Measurements from ENCODE around the gene ABLIM1.
A peak's percentile ranks its signal among the peaks of the same experiment; 100 is the strongest.

ABLIM1 gene

DNA sequence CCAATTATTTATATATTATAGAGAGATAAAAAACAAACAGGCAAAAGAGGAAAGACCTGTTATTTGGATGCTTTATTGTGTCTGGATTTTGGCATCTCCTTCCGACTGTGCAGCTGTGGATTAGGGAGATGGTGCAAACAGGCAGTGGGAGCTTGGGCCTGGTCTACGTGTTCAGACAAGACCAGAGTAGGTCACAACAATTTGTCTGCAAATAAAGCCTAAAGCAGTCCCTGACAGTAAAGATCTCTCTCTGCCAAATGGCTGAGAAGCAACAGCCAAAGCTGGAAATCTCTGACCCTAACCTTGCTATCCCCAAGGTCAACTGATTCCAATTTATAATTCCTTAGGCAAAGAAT, 82.0 kb downstream of the ABLIM1 start:
- DNase-seq: no peak

- no peak for DNase-seq
Observed at GRCh38 chr10:114575417-114576131, 82.5 kb downstream of the ABLIM1 start.

DNA sequence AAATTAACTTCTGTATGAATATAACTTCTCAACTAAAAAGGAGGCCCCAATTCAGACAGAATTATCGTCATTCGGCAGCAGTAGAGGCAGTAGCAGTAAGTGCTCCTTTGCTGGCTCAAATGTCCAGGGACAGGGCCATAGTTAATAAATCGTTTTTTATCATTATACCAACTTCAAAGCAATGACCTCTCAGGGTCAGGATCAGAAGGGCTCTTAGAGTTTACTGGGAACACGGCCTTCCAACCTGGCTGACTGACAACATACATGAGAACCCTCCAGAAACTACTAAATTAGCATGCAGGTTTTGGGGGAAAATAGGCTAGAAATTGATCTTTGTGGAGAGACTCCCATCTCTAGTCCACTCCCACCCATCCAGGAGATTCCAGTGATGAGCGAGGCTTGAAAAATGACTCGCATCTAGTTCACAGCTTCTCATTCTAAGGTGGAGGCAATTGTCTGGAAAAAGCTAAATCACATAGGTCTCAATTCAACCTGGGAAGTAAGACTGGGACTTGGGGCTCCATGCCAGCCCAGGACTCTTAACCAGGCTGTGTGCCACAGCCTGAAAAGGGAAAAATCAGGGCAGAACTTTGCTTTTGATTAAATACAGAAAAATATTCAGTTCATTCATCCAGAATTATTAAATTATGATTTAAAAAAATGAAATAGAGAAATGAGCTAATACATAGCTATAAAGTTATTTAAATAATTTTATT, 84.6 kb downstream of the ABLIM1 start:
- DNase-seq: no peak

DNA sequence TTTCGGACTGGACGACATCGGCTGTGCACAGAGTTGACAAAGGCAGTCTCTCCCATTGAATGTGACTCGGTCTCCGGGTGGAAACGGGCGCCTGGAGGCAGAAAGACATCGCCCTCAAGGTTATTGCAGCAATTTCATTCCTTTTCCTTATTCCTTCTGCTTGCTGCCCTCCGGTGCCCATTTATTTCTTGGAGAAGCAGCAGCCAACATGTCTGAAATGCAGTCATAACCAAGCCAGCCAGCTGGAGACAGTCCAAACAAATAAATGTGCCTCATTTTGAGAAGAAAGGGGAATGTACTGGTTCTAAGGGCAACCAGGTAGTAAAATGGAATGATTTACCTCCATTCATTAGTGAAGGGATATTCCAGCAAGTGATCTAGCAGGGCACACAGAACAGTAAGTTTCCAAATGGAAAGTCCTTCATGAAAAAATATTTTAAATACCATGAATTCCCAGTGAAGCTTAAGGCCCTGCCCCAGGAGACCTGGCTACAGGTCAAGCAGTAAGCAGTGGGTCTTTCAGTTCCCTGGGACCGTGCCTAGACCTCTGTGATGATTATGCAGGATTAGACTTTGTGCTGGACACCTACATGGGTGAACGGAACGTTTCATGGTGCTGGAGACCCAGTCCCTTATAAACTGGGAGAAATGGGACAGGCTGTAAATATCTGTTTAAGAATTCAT, 86.6 kb downstream of the ABLIM1 start:
- no peak for DNase-seq

DNA sequence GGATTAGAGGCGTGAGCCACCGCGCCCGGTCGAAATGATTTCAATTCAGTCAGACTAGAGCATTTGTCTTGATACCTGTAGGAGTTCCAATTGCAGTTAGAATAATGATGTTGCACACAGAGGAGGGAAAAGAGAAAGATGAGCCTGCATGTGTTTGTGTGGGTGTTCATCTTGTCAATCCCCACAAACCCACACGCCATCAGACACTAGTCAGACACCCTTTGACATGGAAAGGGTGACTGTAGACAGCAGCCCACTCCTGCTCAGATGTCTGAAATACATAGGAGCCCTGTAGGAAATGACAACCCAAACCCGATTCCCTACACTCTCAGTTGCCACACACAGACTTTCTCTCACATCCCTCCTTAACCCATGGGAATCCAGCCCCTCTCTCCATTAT, 92.0 kb downstream of the ABLIM1 start:
- DNase-seq: no peak

- no peak for DNase-seq
Observed at GRCh38 chr10:114565066-114565465, 93.0 kb downstream of the ABLIM1 start.

DNA sequence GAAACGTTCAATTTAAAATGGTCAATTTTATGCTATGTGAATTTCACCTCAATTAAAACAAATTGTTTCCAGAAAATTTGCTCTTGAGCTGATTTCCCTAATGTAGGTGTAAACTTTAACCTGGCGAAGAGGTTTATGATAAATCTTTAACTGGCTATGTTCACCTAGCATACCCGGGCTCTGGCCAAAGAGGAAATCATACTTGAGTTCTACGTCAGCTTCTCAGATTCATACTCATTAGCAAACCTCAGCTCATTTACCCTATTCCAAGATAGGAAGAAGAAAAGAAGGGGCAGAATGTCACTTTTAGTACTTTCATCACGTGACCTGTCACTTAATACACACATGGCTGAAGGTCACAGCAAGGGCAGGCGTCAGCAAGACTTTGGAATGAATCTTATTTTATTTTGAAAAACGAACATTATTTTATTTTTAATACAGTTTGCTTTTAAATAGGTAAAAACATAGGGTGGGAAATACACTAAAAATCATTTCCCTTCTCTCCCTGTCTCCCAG, 97.0 kb downstream of the ABLIM1 start:
- no peak for DNase-seq

- DNase-seq: no peak
Observed at GRCh38 chr10:114560144-114560543, 97.9 kb downstream of the ABLIM1 start.

DNA sequence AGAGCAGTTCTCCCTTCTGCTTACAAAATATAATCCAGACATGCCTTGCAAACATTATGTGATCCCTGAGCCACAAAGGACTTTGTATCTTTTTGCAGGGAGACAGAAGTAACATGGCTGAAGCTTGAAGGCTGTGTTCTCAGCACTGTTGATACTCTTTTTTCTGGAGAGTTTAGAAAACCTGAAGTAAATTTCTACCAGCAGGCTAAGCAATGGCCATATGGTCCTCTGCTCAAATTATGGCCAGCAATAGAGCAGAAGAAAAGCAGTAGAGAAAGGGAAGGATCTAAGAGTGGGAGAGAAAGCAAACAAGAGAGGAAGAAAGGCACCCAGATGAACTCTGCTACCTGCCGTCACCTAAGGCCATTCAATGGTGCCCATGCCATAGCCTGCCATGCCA, 98.4 kb downstream of the ABLIM1 start:
- DNase-seq: no peak

- no peak for DNase-seq
Observed at GRCh38 chr10:114557854-114558253, 100.2 kb downstream of the ABLIM1 start.

GRCh38 chr10:114556236-114557122, 101.6 kb downstream of the ABLIM1 start:
- no peak for DNase-seq

- DNase-seq: no peak
Observed at GRCh38 chr10:114553436-114553835, 104.6 kb downstream of the ABLIM1 start.

GRCh38 chr10:114552050-114552449, 106.0 kb downstream of the ABLIM1 start:
- no peak for DNase-seq

DNA sequence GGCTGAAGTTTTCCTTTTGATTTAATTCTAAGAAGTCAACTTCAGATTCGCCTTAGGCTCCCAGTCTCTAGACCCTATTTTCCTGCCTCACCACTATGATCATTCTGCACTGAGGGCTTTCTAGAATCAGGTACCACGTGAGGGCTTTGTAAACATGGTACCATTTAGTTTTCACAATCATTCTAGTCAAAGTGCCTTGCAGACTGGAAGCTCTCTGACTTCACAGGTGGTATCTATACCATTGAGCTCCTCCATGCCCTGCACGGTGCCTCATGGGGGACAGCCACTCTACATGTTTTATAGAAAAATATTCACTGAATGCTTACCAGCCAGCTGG, 106.5 kb downstream of the ABLIM1 start:
- DNase-seq: no peak

- peak; percentile 87 for DNase-seq
Observed at GRCh38 chr10:114550756-114551635, 107.1 kb downstream of the ABLIM1 start.

DNA sequence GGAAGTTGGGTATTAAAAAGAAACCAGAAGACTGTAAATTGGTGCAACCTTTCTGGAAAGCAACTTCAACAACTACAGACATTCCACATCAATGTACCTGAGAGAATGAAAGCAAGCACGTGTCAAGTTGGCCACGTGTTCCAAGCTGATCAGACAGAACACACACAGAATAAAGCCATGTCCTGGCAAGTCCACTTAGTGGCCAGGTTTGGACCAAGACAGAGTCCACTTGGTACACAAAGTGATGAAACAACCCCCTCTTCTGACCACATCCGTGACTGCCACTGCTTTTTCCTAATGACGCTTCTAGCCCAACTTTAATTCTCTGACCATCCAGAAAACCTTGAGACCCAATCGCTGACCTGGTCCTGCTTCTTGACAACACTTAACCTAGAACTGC, 109.4 kb downstream of the ABLIM1 start:
- peak; percentile 32 for DNase-seq

DNA sequence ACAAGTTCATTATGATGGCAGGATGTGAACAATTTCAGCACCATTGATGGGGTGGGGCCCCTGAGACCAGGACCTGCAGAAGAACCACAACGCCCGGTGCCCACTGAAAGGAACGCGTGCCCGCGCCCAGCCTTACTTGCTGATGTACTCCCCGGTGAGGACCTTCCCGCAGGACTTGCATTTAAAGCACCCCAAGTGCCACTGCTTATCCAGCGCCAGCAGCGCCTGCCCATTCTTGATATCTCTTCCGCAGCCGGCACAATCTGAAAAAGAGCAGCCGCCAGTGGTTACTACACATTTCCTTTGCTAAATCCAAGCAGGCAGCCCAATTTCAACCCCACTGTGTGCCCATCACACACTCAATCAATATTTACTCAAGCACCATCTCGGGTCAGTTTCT, 110.6 kb downstream of the ABLIM1 start:
- DNase-seq: peak; percentile 89

GRCh38 chr10:114547056-114547455, 111.0 kb downstream of the ABLIM1 start:
- DNase-seq: no peak

DNA sequence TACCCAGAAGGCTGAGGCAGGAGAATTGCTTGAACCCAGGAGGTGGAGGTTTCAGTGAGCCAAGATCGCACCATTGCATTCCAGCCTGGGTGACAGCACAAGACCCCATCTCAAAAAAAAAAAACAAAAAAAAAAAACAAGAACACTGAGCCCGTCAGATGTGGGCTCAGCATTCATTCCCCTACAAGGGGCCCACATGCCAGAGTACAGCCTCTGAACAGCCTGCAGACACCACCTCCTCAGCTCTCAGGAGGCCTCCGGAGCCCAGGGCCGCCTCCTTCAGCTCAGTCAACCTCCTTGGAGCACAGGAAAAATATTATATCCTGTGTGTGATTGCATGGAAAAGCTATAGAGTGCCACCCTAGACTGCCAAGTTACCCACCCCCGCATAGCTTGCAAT, 112.3 kb downstream of the ABLIM1 start:
- no peak for DNase-seq

- no peak for DNase-seq
Observed at GRCh38 chr10:114545071-114545470, 113.0 kb downstream of the ABLIM1 start.

- DNase-seq: peak; percentile 68
Observed at GRCh38 chr10:114544045-114544659, 113.9 kb downstream of the ABLIM1 start.
